Mucosa of rectum (tissue), 2 donors: Measurements from ENCODE around the gene LRRTM4.

Experiments used
- H3K27ac ChIP-seq, 2 donors: one replicate each; pipeline ENCODE4 v1.7.0; 2013; ENCODE audit warnings: inconsistent platforms in 2 of 2, low read depth in 2 of 2, low read length in 2 of 2
- H3K27me3 ChIP-seq, 2 donors: one replicate each; pipeline ENCODE4 v1.7.0; 2013; ENCODE audit warnings: low read length in 2 of 2; ENCODE audit not compliant: control insufficient read depth in 2 of 2, insufficient read depth in 2 of 2
- H3K36me3 ChIP-seq, 2 donors: one replicate each; pipeline ENCODE4 v1.7.0; 2013; ENCODE audit warnings: low read length in 2 of 2; ENCODE audit not compliant: control insufficient read depth in 2 of 2, insufficient read depth in 2 of 2
- H3K4me1 ChIP-seq, 2 donors: one replicate each; pipeline ENCODE4 v1.7.0; 2013; ENCODE audit warnings: low read length in 2 of 2, mild to moderate bottlenecking in 1 of 2; ENCODE audit not compliant: control insufficient read depth in 2 of 2, insufficient read depth in 2 of 2
- H3K4me3 ChIP-seq, 2 donors: one replicate each; pipeline ENCODE4 v1.7.0; 2013; ENCODE audit warnings: low read length in 2 of 2
- H3K9ac ChIP-seq, 2 donors: one replicate each; pipeline ENCODE4 v1.7.0; 2013; ENCODE audit warnings: low read length in 2 of 2, low read depth in 1 of 2, mild to moderate bottlenecking in 1 of 2
- H3K9me3 ChIP-seq, 2 donors: one replicate each; pipeline ENCODE4 v1.7.0; 2013; ENCODE audit warnings: low read length in 2 of 2; ENCODE audit not compliant: control insufficient read depth in 2 of 2
- donor health status: healthy.
- donor health status: Normal muscosa, but diverticular disease.

Gene LRRTM4

DNA sequence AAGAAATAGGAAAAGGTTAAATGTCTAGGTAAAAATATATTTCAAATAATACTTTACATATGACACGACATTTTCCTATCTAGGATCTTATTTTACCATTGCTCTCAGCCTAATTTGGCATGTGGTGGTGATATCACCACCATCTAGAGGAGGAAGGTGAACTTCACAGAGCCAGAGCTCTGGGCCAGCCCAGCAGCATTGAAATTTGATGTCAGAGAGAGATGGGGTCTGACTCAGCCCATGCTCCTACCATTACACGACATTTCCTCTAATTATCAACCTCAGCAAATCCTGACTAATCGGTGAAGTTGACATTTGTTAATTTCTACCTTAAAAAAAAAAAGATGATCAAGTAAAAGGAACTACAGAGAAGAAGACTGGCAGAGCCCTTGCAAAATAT lies 42.3 kb downstream of the LRRTM4 start:
- Histone ChIP-seq H3K27ac (no peak overlapping the region), H3K27me3 (no peaks in the 10 kb centered on the region), H3K4me3 (no peak overlapping the region), H3K4me1 (no peaks in the 10 kb centered on the region), H3K9me3 (no peaks in the 10 kb centered on the region), H3K36me3 (no peaks in the 10 kb centered on the region), H3K9ac (no peak overlapping the region)

GRCh38 chr2:77479395-77479794 lies 42.8 kb downstream of the LRRTM4 start:
- Histone ChIP-seq H3K4me3 (no peak overlapping the region), H3K9ac (no peak overlapping the region), H3K27me3 (no peaks in the 10 kb centered on the region), H3K4me1 (no peaks in the 10 kb centered on the region), H3K9me3 (no peaks in the 10 kb centered on the region), H3K27ac (no peak overlapping the region), H3K36me3 (no peaks in the 10 kb centered on the region)

DNA sequence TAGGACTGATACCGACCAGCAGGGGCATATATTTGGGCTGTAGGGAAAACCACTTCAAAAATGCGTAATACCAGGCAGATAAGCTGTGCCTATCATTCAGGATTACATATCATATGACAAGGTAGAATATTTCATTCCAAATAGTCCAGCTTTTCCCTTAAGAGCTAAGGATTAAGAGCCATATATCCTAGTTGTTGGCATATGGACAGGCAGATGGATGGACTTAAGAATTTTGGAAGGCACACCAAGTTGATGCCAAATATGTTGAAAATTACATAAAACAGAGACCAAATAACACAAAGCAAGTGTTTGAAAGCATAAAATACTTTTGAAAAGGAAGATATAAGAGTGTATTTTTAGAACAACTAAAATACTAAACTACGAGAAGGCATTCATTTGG lies 52.1 kb downstream of the LRRTM4 start:
- H3K4me3 ChIP-seq, result no peak overlapping the region
- no peaks in the 10 kb centered on the region for H3K4me1 ChIP-seq
- no peaks in the 10 kb centered on the region for H3K36me3 ChIP-seq
- no peak overlapping the region for H3K27ac ChIP-seq
- no peaks in the 10 kb centered on the region for H3K9me3 ChIP-seq
- H3K27me3 ChIP-seq, result no peaks in the 10 kb centered on the region
- no peak overlapping the region for H3K9ac ChIP-seq

DNA sequence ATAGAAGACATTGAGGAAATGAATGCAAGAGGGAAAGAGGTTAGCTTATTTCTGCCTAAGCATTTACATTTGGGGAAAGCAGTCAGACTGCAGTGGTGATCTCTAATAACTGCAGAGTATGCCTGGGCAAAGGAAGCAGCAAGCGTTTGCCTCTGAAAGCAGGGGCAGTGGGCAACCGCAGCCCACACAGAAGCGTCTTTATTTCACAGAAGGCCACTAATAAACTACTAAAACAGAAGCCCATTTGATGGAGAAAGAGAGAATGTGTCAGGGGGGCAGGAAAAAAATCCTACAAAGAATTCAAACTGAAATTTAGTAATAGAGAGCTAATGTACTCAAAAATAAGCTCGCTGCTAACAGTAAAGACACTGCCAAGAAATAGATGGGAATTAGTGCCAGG lies 53.1 kb downstream of the LRRTM4 start:
- H3K36me3 ChIP-seq, result no peaks in the 10 kb centered on the region
- H3K4me3 ChIP-seq, result no peak overlapping the region
- no peaks in the 10 kb centered on the region for H3K4me1 ChIP-seq
- H3K9me3 ChIP-seq, result no peaks in the 10 kb centered on the region
- no peak overlapping the region for H3K27ac ChIP-seq
- no peak overlapping the region for H3K9ac ChIP-seq
- no peaks in the 10 kb centered on the region for H3K27me3 ChIP-seq

DNA sequence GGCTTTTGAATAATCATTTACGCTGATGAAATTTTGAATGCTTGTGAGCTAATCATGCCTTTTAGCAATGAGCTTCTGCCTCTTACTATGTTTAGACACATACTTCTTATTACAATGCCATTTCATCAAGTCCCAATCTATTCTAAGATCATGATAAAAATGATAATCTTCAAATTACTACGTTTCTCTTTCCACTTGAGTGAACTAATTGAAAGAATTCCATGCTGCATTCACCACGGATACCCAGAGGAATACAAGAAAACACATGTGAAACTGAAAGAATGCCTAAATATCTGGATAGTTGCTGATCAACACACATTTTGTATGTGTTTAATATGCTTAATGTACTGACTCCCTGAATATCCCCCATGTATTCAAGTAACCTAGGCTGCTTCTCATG lies 62.3 kb downstream of the LRRTM4 start:
- Histone ChIP-seq H3K27ac (no peak overlapping the region), H3K27me3 (no peaks in the 10 kb centered on the region), H3K4me3 (no peak overlapping the region), H3K9me3 (no peaks in the 10 kb centered on the region), H3K4me1 (no peaks in the 10 kb centered on the region), H3K36me3 (no peaks in the 10 kb centered on the region), H3K9ac (no peak overlapping the region)

- Histone ChIP-seq H3K36me3 (no peaks in the 10 kb centered on the region), H3K9me3 (no peaks in the 10 kb centered on the region), H3K4me3 (no peak overlapping the region), H3K9ac (no peak overlapping the region), H3K27me3 (no peaks in the 10 kb centered on the region), H3K27ac (no peak overlapping the region), H3K4me1 (no peaks in the 10 kb centered on the region)
Observed at GRCh38 chr2:77458216-77458615, 64.0 kb downstream of the LRRTM4 start.

- H3K9me3 ChIP-seq, result no peaks in the 10 kb centered on the region
- H3K4me3 ChIP-seq, result no peak overlapping the region
- H3K9ac ChIP-seq, result no peak overlapping the region
- no peak overlapping the region for H3K27ac ChIP-seq
- H3K36me3 ChIP-seq, result no peaks in the 10 kb centered on the region
- no peaks in the 10 kb centered on the region for H3K27me3 ChIP-seq
- H3K4me1 ChIP-seq, result no peaks in the 10 kb centered on the region
Observed at GRCh38 chr2:77457665-77458064, 64.5 kb downstream of the LRRTM4 start.

GRCh38 chr2:77443076-77443475 lies 79.1 kb downstream of the LRRTM4 start:
- Histone ChIP-seq H3K4me1 (no peaks in the 10 kb centered on the region), H3K27me3 (no peaks in the 10 kb centered on the region), H3K4me3 (no peak overlapping the region), H3K27ac (no peak overlapping the region), H3K9ac (no peak overlapping the region), H3K36me3 (no peaks in the 10 kb centered on the region), H3K9me3 (no peaks in the 10 kb centered on the region)

DNA sequence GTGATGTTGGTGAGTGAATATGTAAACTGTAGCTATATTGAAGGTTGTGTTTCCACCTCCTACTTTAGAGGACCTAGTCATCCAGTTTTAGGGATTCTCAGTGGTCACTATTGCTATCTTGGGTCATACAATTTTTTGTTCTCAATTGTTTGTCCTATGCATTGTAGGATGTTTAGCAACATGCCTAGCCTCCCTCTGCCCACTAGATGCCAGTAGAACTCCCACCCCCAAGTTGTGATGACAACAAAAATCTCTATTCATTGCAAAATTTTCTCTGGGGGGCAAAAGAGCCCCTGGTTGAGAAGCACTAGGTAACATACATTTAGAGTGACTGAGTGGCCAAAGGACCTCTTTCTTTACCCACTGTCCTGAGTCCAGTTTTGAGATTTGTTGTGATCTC lies 87.3 kb downstream of the LRRTM4 start:
- H3K4me3 ChIP-seq, result no peak overlapping the region
- no peaks in the 10 kb centered on the region for H3K27me3 ChIP-seq
- no peak overlapping the region for H3K27ac ChIP-seq
- no peaks in the 10 kb centered on the region for H3K4me1 ChIP-seq
- H3K9ac ChIP-seq, result no peak overlapping the region
- H3K36me3 ChIP-seq, result no peaks in the 10 kb centered on the region
- H3K9me3 ChIP-seq, result no peaks in the 10 kb centered on the region

GRCh38 chr2:77428946-77429345 lies 93.2 kb downstream of the LRRTM4 start:
- Histone ChIP-seq H3K27me3 (no peaks in the 10 kb centered on the region), H3K9me3 (no peaks in the 10 kb centered on the region), H3K36me3 (no peaks in the 10 kb centered on the region), H3K4me1 (no peaks in the 10 kb centered on the region), H3K27ac (no peak overlapping the region), H3K9ac (no peak overlapping the region), H3K4me3 (no peak overlapping the region)

GRCh38 chr2:77421971-77422370 lies 100.2 kb downstream of the LRRTM4 start:
- Histone ChIP-seq H3K27me3 (no peaks in the 10 kb centered on the region), H3K9me3 (no peaks in the 10 kb centered on the region), H3K4me3 (no peak overlapping the region), H3K9ac (no peak overlapping the region), H3K36me3 (no peaks in the 10 kb centered on the region), H3K27ac (no peak overlapping the region), H3K4me1 (no peaks in the 10 kb centered on the region)
